NCI-H1417 (cell line): ENCODE data around the gene CREB5.
A peak's percentile ranks its signal among the peaks of the same experiment; 100 is the strongest.

Experiments used
- DNase-seq, 3 experiments: peaks; one replicate each; lab custom pipeline; 2025; lab: John Stamatoyannopoulos, UW

CREB5 gene

DNA sequence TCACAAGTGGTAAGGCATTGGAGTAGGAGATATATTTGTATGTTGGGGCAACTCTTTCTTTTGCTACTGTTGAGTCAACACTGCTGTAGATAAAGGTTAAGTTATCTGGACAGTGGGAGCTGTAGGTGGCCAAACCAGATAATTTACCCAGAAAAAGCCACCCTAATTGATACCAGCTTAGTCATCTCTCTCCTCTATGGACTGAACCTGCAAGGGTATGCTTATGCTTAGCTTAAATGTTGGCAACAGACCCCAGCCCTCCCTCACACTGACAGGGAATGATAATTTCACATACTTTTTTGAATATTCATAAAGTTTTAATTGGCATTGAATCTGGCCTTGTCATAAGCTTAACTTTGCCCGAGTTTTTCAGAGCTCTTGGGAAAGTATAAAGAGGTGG, 66.3 kb downstream of the CREB5 start:
- DNase-seq, result peak in 1 of 3 experiments; percentile 54

DNA sequence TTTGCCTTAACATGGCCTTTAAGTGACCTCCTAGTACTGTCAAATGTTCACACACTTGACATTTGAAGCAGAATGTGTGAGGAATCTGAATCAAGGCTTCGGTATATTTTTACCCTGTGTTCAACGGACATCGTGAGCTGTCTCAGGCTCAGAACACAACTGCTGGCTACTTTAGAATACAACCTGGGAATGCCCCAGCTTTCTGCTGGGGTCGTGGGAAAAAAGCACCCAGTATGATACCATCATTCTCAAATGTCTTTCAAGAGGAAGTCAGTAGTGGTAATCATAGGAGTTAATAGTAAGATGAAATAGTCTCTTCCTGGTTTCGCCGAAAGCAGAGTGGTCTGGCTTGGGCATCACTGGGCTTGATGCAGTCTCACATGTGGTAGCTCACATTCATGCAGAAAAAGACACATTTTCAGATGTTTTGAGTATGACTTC, 67.2 kb downstream of the CREB5 start:
- no peak for DNase-seq

DNA sequence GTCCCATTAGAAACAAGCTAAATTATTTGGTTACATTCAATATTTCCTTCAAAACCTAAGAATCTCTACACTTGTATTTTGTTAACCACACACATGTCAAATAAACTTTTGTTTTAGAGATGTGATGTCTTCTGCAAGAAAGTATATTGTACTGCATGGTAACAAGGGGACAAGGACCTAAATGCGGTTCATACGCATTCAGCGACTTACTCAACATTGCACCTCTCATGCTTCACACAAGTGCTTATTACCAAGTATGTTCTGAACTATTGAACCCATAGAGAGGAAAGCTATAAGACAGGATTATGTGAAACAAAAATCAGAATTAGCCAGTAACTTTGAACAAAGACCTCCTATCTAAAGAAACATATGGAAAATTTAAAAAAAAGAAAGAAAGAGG, 68.3 kb downstream of the CREB5 start:
- DNase-seq, result no peak

DNA sequence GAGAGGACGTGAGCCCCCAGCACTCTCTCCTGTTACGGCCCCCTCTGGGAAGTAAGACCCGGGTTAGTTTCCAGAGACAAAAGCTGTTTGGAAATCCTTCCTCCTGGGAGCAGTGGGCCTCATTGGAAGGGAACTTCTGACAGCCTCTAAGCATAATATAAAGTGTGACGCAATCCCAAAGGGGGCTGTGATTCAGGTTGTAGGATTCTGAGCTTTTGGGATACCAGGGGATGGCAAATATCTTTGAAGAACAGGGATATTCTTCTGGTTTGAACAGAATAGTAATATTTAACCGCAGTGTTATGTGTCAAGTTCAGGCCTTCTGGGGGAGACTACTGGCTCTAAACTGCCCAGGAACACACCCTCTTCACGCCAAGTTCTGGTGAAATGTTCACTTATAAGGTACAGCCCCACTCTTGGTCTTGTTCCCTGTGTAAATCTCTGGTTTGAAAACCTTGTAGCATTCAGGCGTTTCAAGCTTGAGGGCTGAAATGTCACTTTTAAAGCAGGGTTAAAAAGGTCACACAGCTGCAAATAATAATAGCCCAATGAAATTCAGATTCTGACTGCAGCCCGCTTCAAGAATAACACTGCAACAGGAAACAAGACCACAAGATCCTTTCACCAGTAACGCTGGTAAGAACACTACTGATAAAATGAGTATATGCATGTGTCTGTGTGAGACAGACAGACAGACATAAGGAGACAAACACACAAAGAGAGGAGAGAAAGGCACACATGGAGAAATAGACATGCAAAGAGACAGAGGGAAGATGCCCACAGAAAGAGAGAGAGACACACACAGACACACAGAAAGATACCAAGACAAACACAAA, 69.0 kb downstream of the CREB5 start:
- DNase-seq, result no peak

DNA sequence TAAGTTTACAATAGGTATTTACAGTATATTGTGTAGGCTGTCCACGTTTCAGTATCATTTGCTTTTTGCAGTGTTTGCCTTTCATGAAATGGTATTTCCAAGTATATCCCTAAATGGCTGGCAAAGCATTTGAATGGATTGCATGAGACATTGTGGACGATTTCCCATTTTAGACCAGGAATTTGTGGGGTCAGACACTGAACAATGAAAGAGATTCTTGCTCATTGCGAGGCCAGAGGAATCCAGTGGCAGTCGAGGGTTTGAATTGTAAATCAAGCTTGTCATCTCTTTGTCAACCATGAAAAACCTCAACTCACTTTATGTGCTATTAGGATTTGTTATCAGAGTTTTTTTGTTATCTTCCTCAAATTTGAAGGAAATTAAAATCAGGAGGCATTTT, 70.8 kb downstream of the CREB5 start:
- no peak for DNase-seq

DNA sequence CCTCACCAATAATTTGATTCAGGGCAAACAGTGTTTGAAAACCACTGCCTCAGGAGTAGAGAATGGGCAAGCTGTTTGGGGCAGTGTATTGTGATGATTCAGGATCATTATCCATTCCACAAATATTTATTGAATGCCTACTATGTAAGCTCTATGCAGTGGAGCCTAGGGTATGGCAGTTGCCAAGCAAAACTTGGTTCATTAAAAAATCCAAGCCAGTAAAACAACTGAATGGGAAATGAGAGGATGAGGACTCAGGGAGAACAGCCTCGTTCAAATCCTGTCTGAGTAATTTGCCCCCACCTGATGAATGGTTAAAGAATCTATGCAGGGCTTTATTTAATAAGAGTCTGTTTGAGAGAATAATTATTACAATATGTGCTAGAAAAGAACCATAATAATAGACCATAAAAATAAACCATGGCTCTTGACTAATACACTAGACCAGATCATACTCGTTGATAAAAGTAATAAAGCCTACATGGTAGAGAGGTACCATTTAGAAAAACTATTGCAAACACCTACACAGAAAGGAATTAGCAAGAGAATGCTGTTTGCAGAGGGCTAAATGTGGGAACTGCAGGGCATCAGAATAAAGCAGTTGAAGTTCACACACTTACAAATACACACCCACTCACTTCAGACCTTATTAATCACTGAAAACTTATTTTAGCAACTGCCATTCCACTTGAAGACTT, 71.7 kb downstream of the CREB5 start:
- peak in 1 of 3 experiments; percentile 45 for DNase-seq

DNA sequence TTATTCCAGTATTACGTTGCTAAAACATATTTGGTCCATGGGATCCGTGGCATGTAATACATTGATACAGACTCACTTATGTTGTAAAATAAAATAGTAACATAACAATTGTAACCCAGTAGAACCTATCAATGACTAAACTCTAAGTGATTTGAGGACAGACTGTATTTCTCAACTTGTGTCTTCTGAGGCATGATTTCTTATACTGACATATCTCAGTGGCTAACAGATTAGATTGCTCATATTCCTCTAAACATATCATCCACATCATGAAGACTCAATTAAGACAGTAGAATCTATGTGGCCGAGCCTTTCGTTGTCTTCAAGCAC, 72.3 kb downstream of the CREB5 start:
- DNase-seq, result no peak

DNA sequence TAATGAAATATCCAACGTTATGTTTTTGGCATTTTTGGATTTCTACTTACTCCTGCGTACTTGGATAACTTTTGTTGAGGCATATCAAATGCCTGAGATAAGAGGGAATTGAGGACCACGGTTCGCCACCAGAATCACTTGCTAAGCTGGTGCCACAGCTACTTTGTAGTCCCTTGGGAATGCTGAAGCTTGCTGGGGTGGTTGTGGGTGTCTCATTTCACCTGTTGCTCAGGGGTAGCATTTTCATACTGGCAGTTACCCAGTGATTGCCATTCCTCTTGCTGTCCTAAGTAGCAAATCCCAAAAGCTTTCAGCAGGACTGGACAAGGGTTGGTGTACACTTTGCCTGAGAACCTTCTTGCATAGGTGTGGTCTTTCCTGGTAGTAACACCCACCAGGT, 75.2 kb downstream of the CREB5 start:
- no peak for DNase-seq

DNA sequence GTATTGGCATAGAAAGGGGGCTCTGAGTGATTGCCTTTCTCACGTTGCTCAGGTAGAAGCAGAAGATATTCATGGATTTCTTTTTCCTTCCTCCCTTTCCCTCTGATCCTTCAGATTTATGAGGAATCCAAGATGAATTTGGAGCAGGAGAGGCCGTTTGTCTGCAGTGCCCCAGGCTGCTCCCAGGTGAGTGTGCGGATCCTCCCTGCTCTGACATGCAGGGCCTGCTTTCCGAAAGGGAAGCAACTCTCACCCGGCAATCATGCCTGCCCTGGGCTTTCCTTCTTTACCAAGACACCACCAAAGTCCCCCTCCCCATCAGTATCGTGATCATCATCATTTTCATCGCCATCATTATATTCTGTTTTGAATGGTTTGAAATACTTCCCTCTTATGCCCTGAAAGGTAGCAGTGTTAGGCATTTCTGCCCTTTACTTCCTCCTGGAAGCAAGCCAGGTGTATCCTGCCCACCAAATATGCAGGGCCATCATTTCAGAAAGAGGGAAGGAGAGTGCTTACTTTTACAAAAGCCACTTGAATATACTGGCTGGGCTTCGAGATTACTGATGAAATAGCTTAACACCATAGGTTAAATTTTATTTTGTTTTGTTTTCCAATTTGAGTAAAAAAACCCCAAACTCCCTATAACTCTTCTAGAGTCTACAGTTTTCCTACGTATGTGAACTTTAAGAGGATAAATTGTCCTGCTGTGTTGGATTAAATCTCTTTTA, 75.9 kb downstream of the CREB5 start:
- DNase-seq, result peak in 1 of 3 experiments; percentile 39

DNA sequence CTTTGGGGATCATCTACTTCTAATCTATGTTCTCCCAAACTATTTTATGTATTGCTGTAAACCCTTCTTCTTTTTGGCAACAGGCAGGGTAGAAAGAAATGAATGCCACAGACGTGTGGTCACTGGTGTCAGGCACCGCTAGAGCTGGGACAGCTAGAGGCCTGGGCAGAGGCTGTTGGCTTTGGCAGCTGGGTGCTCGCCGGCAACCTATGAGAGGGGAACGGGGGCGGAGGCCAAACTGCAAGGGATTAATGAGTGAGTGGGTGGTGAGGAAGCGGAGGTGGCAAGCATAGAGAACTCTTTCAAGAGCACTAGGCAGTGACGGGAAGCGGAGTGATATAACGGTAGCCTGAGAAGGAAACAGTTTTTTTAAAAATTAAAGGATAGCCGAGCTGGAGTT, 78.5 kb downstream of the CREB5 start:
- no peak for DNase-seq

DNA sequence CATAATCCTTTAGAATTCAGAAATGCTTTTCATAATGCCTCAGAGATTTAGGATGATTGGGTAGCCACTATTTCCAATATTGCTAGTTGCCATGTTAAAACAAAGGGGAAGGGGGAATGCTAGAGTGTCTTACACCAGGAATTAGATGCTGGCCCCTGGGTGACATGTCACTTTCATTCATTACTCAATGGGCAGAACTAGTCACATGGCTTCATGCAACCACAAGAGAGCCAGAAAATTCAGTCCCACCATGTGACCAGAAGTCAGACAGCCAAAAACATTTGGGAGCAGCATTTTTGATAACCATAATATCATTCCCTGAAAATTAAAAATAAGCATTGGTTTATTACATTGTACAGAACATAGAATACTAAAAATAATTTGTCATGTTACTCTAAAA, 81.2 kb downstream of the CREB5 start:
- DNase-seq, result no peak

DNA sequence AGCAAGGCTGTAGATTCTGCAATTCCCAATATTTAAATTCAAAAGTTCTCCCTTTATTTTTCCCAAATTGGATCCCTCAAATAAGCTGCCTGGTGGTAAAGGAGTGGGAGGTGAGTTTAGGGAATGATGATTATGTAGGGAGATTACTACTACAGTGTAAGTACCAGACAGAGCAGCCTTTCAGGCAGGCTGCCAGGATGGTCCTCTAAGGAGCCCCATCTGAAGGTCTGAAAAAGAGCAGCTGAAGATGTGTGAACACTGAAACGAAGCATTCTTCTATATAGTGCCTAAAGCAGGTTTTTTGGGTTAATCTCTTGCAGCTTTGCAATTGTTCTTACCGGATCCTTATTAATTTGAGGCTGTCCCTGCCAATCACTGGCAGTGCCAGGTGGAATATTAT, 84.7 kb downstream of the CREB5 start:
- no peak for DNase-seq

DNA sequence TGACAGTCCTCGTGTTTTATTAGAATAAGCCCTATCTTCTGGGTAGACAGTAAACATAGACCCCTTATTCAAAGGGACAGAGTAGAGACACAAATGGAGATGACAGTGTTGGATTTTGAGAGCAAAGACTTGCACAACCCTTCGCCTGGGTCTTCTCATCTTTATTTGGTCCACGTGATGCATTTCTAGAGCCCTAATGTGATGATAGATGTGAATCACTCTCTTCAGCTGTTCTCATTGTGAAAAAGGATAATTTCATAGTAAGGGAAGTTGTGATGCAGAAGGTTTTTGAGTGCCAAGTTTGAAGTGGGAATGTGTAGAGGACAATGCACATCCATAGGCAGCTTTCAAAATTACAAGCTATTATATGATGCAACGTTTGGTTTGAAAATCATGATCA, 86.3 kb downstream of the CREB5 start:
- no peak for DNase-seq

DNA sequence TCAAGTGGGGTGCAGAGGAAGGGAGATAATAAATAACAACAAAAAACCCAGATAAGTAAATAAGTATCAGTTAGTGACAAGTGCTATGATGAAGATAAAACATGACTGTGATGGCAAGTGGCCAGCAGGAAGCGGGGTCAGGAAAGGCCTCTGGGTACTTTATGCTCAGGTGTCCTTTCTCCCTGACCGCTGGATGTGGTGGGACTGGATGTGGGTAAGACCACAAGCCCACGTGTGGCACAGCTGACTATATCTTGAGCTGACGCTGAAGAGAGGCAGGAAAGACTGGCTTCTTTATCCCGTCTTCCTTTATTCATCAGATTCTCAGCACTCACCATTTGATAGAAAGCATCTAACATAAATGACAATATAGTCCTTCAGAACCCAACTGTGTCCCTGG, 87.8 kb downstream of the CREB5 start:
- DNase-seq, result no peak

DNA sequence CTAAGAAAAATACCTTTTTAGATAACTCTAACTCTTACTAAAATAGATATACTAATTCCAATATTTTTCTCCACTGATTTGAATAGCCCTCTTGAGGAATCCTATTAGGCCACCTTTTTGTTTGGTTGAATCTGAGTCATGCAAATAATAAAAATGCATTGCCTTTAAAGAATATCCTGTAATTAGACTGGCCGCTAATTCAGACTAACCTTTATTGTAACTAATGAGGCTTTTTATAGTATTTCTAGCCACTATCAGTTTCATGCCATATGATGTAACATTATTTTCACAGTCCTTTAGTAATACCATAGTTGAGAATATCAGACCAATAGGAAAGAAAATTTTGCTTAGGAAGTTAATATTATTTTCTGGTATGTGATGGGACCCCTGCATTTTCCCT, 90.1 kb downstream of the CREB5 start:
- no peak for DNase-seq

DNA sequence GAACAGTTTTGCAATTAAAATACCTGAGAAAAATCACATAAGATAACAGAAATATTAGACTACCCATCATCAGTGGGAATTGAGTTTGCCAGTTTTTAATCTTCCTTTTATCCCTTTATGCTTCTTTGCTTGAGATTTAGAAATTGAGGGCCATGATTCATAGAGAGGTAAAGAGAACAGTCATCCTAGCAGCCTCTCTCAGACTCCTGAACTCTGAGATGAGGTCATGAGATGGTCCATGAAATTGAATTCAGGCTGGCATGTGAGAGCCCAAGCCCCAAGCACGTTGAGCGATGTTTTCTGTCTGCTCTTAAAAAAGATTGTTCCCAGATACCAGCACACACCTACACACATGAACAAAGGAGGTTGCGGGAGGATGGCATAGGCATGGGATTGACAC, 91.1 kb downstream of the CREB5 start:
- DNase-seq, result no peak

DNA sequence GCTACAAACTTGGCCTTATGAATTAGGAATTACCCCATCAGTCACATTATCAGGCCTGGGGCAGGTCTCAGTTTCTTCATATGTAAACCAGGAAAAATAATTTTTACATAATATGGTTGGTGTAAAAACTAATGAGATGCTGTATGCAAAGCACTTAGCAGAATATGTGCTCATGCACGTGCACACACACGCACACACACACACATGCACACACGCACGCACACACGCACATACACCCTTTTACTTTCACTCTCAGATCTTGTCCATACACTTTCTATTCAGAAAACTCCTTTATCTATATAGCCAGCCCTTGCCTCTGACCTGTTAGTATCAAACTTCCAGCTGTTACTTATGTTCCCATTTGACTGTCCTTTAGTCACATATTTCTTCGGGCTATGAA, 92.7 kb downstream of the CREB5 start:
- DNase-seq, result no peak

DNA sequence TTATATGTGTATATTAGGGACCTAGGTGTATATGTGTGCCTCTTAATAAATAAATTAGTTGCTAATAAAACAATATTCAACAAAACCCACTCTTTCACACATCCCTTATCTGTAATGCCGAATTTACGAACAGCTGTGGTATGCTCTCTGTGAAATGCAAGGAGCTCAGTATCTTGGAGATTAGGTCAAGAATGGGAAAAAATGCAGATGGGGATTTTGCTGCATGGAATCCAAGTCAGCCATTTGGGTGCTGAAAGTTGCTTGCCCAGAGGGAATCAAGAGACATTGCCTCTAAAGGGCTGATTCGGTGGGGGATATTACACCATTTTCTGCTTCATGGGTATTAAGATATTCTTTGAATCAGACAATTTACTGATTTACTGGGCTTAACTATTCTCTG, 93.5 kb downstream of the CREB5 start:
- DNase-seq, result no peak

DNA sequence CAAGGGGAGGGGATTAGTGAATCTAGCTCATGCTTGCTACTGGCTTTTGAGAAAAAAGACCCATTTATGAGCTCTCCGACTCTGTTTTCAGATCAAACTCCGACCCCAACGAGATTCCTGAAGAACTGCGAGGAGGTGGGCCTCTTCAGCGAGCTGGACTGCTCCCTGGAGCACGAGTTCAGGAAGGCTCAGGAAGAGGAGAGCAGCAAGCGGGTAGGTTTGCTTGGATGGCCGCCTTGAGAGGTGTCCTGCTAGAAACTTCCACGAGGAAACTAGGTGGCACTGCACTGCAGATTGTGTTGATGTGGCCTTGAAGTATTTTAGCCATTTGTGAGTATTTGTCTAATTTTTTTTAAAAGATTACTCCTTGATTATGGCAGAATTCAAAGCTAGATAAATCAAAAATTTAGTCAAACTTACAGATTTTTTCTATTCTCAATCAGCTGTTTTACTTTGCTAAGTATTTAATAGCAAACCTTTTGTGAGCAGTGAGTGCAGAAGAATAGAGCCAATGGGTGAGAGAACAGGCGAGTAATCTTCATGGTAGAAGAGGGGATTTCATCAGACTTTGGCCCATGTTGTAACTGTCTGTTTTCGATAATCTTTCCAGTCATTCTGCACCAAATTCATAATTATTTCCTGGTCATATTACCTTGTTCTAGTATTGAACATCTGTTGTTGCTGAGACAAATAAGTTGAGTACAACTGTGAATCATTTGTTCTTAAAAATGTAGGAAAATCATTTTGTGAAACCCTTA, 95.4 kb downstream of the CREB5 start:
- no peak for DNase-seq

DNA sequence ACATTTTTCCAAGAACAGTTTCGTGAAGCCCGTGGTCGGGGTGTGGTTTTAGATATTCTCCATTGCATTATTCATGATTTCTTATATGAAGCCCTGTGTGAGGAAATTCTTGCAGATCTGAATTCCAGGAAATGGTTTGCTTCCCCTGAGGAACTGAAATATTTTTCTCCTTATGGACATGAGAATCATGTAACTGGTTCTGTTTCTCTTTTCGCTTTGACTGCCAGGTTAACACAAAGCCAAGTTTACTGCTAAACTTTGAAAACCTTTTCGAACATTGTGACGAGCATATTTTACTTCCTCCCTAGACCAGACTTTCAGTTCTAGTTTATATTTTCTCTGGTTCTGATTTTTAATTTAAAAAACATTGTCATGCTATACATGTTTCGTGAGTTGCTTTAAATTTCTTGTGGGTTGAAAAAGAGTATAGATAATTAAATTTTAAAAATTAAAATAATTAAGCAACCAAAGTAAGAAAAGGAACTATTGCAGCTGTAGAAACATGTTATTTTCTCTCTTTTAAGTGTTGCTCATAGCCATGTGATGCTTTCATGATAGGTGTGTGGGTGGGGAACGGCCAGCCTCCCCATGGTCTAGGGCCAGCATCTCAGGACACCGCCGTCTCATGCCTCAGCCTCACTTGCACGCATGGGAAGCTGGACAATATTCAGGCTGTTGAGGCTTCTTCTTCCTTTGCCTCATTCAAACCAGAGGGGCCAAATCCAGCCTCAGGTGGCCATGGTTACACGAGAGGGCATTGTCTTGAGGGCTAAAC, 97.1 kb downstream of the CREB5 start:
- no peak for DNase-seq

DNA sequence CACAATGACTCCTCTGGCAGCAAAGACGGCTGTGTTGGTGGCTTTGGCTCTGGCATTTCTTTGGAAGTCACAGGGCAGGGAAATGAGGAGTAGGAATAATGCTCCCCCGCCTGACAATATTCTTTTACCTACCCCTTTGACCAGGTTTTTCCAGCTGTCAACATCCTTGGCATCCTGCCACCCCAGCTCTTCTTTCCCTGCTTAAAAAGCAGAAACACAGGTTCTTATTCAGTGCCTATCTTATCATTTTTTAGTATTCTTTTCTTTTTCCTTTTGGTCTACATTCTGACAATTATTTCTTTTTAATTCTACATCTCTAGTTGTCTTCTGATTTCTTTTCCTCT, 97.7 kb downstream of the CREB5 start:
- no peak for DNase-seq
